Measurements from ENCODE around the gene GTF3C5.

The GTF3C5 gene

GRCh38 chr9:133099726-133100505, 69.1 kb downstream of the GTF3C5 start:
- Histone ChIP-seq H2BK5ac (ENCODE audit: low read length) (no peak overlapping the region), H3K23ac (ENCODE audit: low read length) (no peak overlapping the region), H3K27me3 (ENCODE audit: insufficient read depth, low read length, poor library complexity) (no peaks in the 10 kb centered on the region), H3K18ac (ENCODE audit: low read length) (no peak overlapping the region), H3K9ac (ENCODE audit: low read length) (no peak overlapping the region), H2BK15ac (replicated peaks; ENCODE audit: low read depth) (no peak overlapping the region), H3K56ac (ENCODE audit: low read length) (no peak overlapping the region), H3K79me2 (ENCODE audit: control insufficient read depth, insufficient read depth, low read length) (no peaks in the 10 kb centered on the region), H3K79me1 (ENCODE audit: low read length) (no peaks in the 10 kb centered on the region), H3K4me3 (ENCODE audit: low read length) (no peak overlapping the region), H4K8ac (ENCODE audit: low read depth, low read length) (no peak overlapping the region), H3K4ac (ENCODE audit: low read depth, low read length) (no peak overlapping the region), H2BK120ac (ENCODE audit: low read depth, low read length) (no peak overlapping the region), H3K36me3 (ENCODE audit: control insufficient read depth, insufficient read depth, low read length) (peaks cover 3% of the 10 kb centered on the region), H3K27ac (ENCODE audit: low read depth, low read length) (no peak overlapping the region), H4K5ac (ENCODE audit: low read length) (no peak overlapping the region), H3K4me1 (ENCODE audit: control insufficient read depth, low read depth, low read length) (no peaks in the 10 kb centered on the region), H3K4me2 (ENCODE audit: low read length) (no peak overlapping the region), H2AK5ac (ENCODE audit: low read length) (no peak overlapping the region)
- WGBS (ENCODE audit: extremely low coverage, insufficient coverage, low lambda C conversion rate): no CpG with 5 or more reads among the region's 12 CpGs
- no peak for DNase-seq

GRCh38 chr9:133100506-133101355, 69.9 kb downstream of the GTF3C5 start:
- no peak for DNase-seq
- H3K27ac ChIP-seq (ENCODE audit: low read depth, low read length): no peak overlapping the region
- H3K79me2 ChIP-seq (ENCODE audit: control insufficient read depth, insufficient read depth, low read length): no peaks in the 10 kb centered on the region
- no peak overlapping the region for H3K23ac ChIP-seq (ENCODE audit: low read length)
- no peak overlapping the region for H3K4ac ChIP-seq (ENCODE audit: low read depth, low read length)
- no peak overlapping the region for H2BK5ac ChIP-seq (ENCODE audit: low read length)
- no CpG with 5 or more reads among the region's 13 CpGs for WGBS (ENCODE audit: extremely low coverage, insufficient coverage, low lambda C conversion rate)
- no peak overlapping the region for H4K8ac ChIP-seq (ENCODE audit: low read depth, low read length)
- H3K79me1 ChIP-seq (ENCODE audit: low read length): no peaks in the 10 kb centered on the region
- H3K4me3 ChIP-seq (ENCODE audit: low read length): no peak overlapping the region
- H2AK5ac ChIP-seq (ENCODE audit: low read length): no peak overlapping the region
- no peak overlapping the region for H4K5ac ChIP-seq (ENCODE audit: low read length)
- no peak overlapping the region for H3K18ac ChIP-seq (ENCODE audit: low read length)
- H3K36me3 ChIP-seq (ENCODE audit: control insufficient read depth, insufficient read depth, low read length): peaks cover 3% of the 10 kb centered on the region
- H3K27me3 ChIP-seq (ENCODE audit: insufficient read depth, low read length, poor library complexity): no peaks in the 10 kb centered on the region
- no peak overlapping the region for H2BK15ac ChIP-seq (replicated peaks; ENCODE audit: low read depth)
- no peak overlapping the region for H3K4me2 ChIP-seq (ENCODE audit: low read length)
- no peak overlapping the region for H3K56ac ChIP-seq (ENCODE audit: low read length)
- H2BK120ac ChIP-seq (ENCODE audit: low read depth, low read length): no peak overlapping the region
- H3K4me1 ChIP-seq (ENCODE audit: control insufficient read depth, low read depth, low read length): no peaks in the 10 kb centered on the region
- no peak overlapping the region for H3K9ac ChIP-seq (ENCODE audit: low read length)

- H3K4ac ChIP-seq (ENCODE audit: low read depth, low read length): no peak overlapping the region
- no peaks in the 10 kb centered on the region for H3K27me3 ChIP-seq (ENCODE audit: insufficient read depth, low read length, poor library complexity)
- no peak overlapping the region for H3K4me3 ChIP-seq (ENCODE audit: low read length)
- H3K18ac ChIP-seq (ENCODE audit: low read length): no peak overlapping the region
- H3K36me3 ChIP-seq (ENCODE audit: control insufficient read depth, insufficient read depth, low read length): peaks cover 3% of the 10 kb centered on the region
- no peak overlapping the region for H2BK15ac ChIP-seq (replicated peaks; ENCODE audit: low read depth)
- no peak overlapping the region for H3K4me2 ChIP-seq (ENCODE audit: low read length)
- no peak overlapping the region for H4K5ac ChIP-seq (ENCODE audit: low read length)
- no peak overlapping the region for H3K27ac ChIP-seq (ENCODE audit: low read depth, low read length)
- DNase-seq: no peak
- no peaks in the 10 kb centered on the region for H3K79me2 ChIP-seq (ENCODE audit: control insufficient read depth, insufficient read depth, low read length)
- no peak overlapping the region for H3K9ac ChIP-seq (ENCODE audit: low read length)
- H4K8ac ChIP-seq (ENCODE audit: low read depth, low read length): no peak overlapping the region
- no peak overlapping the region for H2AK5ac ChIP-seq (ENCODE audit: low read length)
- no CpG with 5 or more reads among the region's 32 CpGs for WGBS (ENCODE audit: extremely low coverage, insufficient coverage, low lambda C conversion rate)
- no peak overlapping the region for H3K56ac ChIP-seq (ENCODE audit: low read length)
- H2BK120ac ChIP-seq (ENCODE audit: low read depth, low read length): no peak overlapping the region
- H3K79me1 ChIP-seq (ENCODE audit: low read length): no peaks in the 10 kb centered on the region
- H3K4me1 ChIP-seq (ENCODE audit: control insufficient read depth, low read depth, low read length): no peaks in the 10 kb centered on the region
- H2BK5ac ChIP-seq (ENCODE audit: low read length): no peak overlapping the region
- H3K23ac ChIP-seq (ENCODE audit: low read length): no peak overlapping the region
These were observed 70.8 kb downstream of the GTF3C5 start for GRCh38 chr9:133101356-133102189.

- H3K23ac ChIP-seq (ENCODE audit: low read length): no peak overlapping the region
- H3K36me3 ChIP-seq (ENCODE audit: control insufficient read depth, insufficient read depth, low read length): peaks cover 3% of the 10 kb centered on the region
- no peaks in the 10 kb centered on the region for H3K79me2 ChIP-seq (ENCODE audit: control insufficient read depth, insufficient read depth, low read length)
- H3K27ac ChIP-seq (ENCODE audit: low read depth, low read length): no peak overlapping the region
- no peak for DNase-seq
- H3K4me3 ChIP-seq (ENCODE audit: low read length): no peak overlapping the region
- H2AK5ac ChIP-seq (ENCODE audit: low read length): no peak overlapping the region
- H3K9ac ChIP-seq (ENCODE audit: low read length): no peak overlapping the region
- H3K4me1 ChIP-seq (ENCODE audit: control insufficient read depth, low read depth, low read length): no peaks in the 10 kb centered on the region
- no peaks in the 10 kb centered on the region for H3K79me1 ChIP-seq (ENCODE audit: low read length)
- H3K56ac ChIP-seq (ENCODE audit: low read length): no peak overlapping the region
- no peak overlapping the region for H3K4me2 ChIP-seq (ENCODE audit: low read length)
- no peak overlapping the region for H4K5ac ChIP-seq (ENCODE audit: low read length)
- no peak overlapping the region for H2BK120ac ChIP-seq (ENCODE audit: low read depth, low read length)
- no peaks in the 10 kb centered on the region for H3K27me3 ChIP-seq (ENCODE audit: insufficient read depth, low read length, poor library complexity)
- no peak overlapping the region for H2BK5ac ChIP-seq (ENCODE audit: low read length)
- H2BK15ac ChIP-seq (replicated peaks; ENCODE audit: low read depth): no peak overlapping the region
- no peak overlapping the region for H3K18ac ChIP-seq (ENCODE audit: low read length)
- H3K4ac ChIP-seq (ENCODE audit: low read depth, low read length): no peak overlapping the region
- H4K8ac ChIP-seq (ENCODE audit: low read depth, low read length): no peak overlapping the region
- WGBS (ENCODE audit: extremely low coverage, insufficient coverage, low lambda C conversion rate): no CpG with 5 or more reads among the region's 21 CpGs
These were observed 71.6 kb downstream of the GTF3C5 start for GRCh38 chr9:133102190-133103021.

Data from mesendoderm (in vitro differentiated cells).